Measurements from ENCODE around the gene GSE1.

GRCh38 chr16:85662482-85662812 lies 49.3 kb downstream of the GSE1 start:
- TF ChIP-seq E2F5 (CRISPR knock-in tag; IDR thresholded peaks at IDR 0.05) (no peak), TEAD2 (tag; IDR thresholded peaks at IDR 0.05) (no peak), EZH2 (IDR thresholded peaks at IDR 0.05; ENCODE audit: borderline replicate concordance, low read depth, low read length) (no peak), POLR2A (conservative IDR thresholded peaks at IDR 0.05) (0 out of 2 replicates have a peak, but pooled peaks have one; percentile 32), ZNF431 (CRISPR knock-in tag; IDR thresholded peaks at IDR 0.05) (no peak)
